MM.1S (cell line): ENCODE data around the gene NRSN1.

Experiments
- EZH2 ChIP-seq: fragments of 300-600 bp; sonication (generic); optimal IDR thresholded peaks from 2 replicates; pipeline ENCODE3; 2017; ENCODE audit warnings: low read depth, mild to moderate bottlenecking, antibody characterized with exemption, low read length, mixed read lengths
- EZH2phosphoT487 ChIP-seq: fragments of 300-600 bp; sonication (generic); IDR thresholded peaks from 2 replicates; pipeline ENCODE4 v1.6.1; 2018; ENCODE audit warnings: antibody characterized with exemption, low read length
- TF ChIP-seq, protein P1 (sequence below): fragments of 300-600 bp; sonication (generic); IDR thresholded peaks from 2 replicates; pipeline ENCODE4 v1.5.1; 2016; ENCODE audit warnings: antibody characterized with exemption, low read length, mixed read lengths

- TF ChIP-seq, protein P1, sequence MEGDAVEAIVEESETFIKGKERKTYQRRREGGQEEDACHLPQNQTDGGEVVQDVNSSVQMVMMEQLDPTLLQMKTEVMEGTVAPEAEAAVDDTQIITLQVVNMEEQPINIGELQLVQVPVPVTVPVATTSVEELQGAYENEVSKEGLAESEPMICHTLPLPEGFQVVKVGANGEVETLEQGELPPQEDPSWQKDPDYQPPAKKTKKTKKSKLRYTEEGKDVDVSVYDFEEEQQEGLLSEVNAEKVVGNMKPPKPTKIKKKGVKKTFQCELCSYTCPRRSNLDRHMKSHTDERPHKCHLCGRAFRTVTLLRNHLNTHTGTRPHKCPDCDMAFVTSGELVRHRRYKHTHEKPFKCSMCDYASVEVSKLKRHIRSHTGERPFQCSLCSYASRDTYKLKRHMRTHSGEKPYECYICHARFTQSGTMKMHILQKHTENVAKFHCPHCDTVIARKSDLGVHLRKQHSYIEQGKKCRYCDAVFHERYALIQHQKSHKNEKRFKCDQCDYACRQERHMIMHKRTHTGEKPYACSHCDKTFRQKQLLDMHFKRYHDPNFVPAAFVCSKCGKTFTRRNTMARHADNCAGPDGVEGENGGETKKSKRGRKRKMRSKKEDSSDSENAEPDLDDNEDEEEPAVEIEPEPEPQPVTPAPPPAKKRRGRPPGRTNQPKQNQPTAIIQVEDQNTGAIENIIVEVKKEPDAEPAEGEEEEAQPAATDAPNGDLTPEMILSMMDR, result no peak
- TF ChIP-seq EZH2 (no peak), EZH2phosphoT487 (no peak)
These were observed 22.1 kb downstream of the NRSN1 start for GRCh38 chr6:24148154-24148570.
